Occipital lobe (tissue), 2 donors: ENCODE data around the gene FGF18. TPM values are rescaled to one million over a fixed set of nuclear protein-coding genes. Genes with fewer than 3 reads are reported as not detected.

Experiments used
- DNase-seq: peaks from one replicate; lab custom pipeline; 2025; lab: John Stamatoyannopoulos, UW
- total RNA-seq: library from RNA; depleted of rRNA; stranded (reverse); fragments of >200 nt; gene quantifications from one replicate; pipeline ENCODE4 v1.2.3, GENCODE V29; 2014

The FGF18 gene
- total RNA-seq, 1 donor from 2014 or later, result 0.62 TPM

GRCh38 chr5:171441246-171441791, 21.9 kb downstream of the FGF18 start:
- DNase-seq, result no peak

GRCh38 chr5:171442287-171443042, 23.0 kb downstream of the FGF18 start:
- no peak for DNase-seq

GRCh38 chr5:171444582-171444981, 25.1 kb downstream of the FGF18 start:
- DNase-seq, result no peak

- no peak for DNase-seq
These were observed 26.4 kb downstream of the FGF18 start for GRCh38 chr5:171445644-171446516.

- DNase-seq, result no peak
These were observed 27.8 kb downstream of the FGF18 start for GRCh38 chr5:171447226-171447625.

- DNase-seq, result no peak
These were observed 30.0 kb downstream of the FGF18 start for GRCh38 chr5:171449426-171449825.

GRCh38 chr5:171450423-171451331, 31.2 kb downstream of the FGF18 start:
- no peak for DNase-seq

GRCh38 chr5:171451421-171451820, 32.0 kb downstream of the FGF18 start:
- no peak for DNase-seq

- no peak for DNase-seq
These were observed 33.7 kb downstream of the FGF18 start for GRCh38 chr5:171453056-171453725.

- no peak for DNase-seq
These were observed 34.5 kb downstream of the FGF18 start for GRCh38 chr5:171453988-171454387.

- DNase-seq, result no peak
These were observed 35.1 kb downstream of the FGF18 start for GRCh38 chr5:171454549-171454948.

GRCh38 chr5:171455522-171455921, 36.1 kb downstream of the FGF18 start:
- DNase-seq, result no peak

- DNase-seq, result no peak
These were observed 37.9 kb downstream of the FGF18 start for GRCh38 chr5:171457208-171457981.

- no peak for DNase-seq
These were observed 40.4 kb downstream of the FGF18 start for GRCh38 chr5:171459839-171460238.

- no peak for DNase-seq
These were observed 42.9 kb downstream of the FGF18 start for GRCh38 chr5:171462136-171462927.

- DNase-seq, result no peak
These were observed 43.7 kb downstream of the FGF18 start for GRCh38 chr5:171462928-171463861.

GRCh38 chr5:171463862-171464229, 44.4 kb downstream of the FGF18 start:
- no peak for DNase-seq

GRCh38 chr5:171464829-171465228, 45.4 kb downstream of the FGF18 start:
- DNase-seq, result no peak
